Heart left ventricle (tissue), 13 donors: Measurements from ENCODE around the gene MRPL53.

Experiments
- POLR2A ChIP-seq, 2 donors: fragments of 450-650 bp; IDR thresholded peaks; one replicate each; pipeline ENCODE4 v1.6.1; 2017; ENCODE audit warnings: antibody characterized with exemption in 2 of 2, mild to moderate bottlenecking in 2 of 2, moderate library complexity in 2 of 2
- TF ChIP-seq, protein P1 (sequence below), 12 donors: fragments of 200-600 bp; sonication (generic) in 4 of 12; IDR thresholded peaks; one replicate each; pipeline versions ENCODE4 v1.5.0 to v1.8.0; 2018 to 2022; ENCODE audit warnings: antibody characterized with exemption in 12 of 12, mild to moderate bottlenecking in 5 of 12
- donor health status: ischemic (EF 13 %, LVEDD 7.1; RV severe dilation, severe dysfunction).
- donor health status: DM: no; HTN: yes; CAD: no.
- donor health status: DM: no; HTN: no; CAD: no.
- donor health status: ischemic (EF 25% LVEDD 6.9; RV normal size, moderate dysfunction).
- donor health status: ischemic (EF 25% LVEDD 5.7; RV mildly dilated, moderate dysfunction).
- donor health status: ischemic (EF 35%, LVEDD 5.7; RV mildly dilated, moderate dysfunction).
- donor health status: nonischemic (EF 11% LVEDD 7.7; RV severe dilation, severe dysfunction).
- donor health status: DM: yes; HTN: yes; CAD: no.
- donor health status: PGD.
- donor health status: ischemic (EF 29% LVEDD 5.4; RV normal size, mild dysfunction).
- donor health status: nonischemic (EF 23%, LVEDD 6.1; RV moderate dilation, normal function).

DNA sequence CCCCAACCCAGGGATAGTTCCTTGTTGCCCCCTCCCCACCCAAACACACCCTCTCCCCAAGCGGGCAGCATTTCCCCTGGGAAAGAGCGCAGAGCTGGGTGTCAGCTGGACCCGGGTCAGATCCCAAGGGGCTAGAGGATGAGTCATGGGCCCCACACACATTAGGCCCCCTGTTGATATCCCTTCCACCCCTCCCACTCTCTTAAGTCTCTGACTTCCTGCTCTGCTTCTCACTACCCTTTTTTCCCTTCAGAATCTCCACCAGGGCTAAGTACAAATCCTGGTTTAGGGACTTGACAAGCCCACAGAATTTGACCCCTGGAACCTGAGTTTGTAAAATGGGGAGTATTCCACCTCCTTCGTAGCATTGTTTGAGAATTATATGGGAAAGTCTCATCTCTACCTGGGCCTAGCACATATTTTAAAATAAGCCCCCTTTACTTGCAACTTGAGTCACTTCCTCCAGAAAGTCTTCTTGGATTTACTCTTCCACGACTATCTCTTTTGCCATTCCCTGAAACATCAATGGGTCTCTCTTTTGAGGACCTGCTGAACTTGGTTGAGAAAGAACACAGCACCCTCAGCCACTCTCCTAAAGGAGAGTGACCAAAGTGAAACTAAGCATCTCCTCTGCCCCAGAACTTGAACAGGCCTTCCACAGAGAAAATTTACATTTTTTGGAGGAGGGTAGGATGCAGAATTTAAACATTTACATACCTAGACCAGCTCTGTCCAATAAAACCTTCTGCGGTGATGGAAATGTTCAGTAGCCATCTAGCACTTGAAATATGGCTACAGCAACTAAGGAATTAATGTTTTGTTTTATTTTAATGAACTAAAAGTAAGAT is 35.4 kb downstream of the MRPL53 start:
- TF ChIP-seq, protein P1, sequence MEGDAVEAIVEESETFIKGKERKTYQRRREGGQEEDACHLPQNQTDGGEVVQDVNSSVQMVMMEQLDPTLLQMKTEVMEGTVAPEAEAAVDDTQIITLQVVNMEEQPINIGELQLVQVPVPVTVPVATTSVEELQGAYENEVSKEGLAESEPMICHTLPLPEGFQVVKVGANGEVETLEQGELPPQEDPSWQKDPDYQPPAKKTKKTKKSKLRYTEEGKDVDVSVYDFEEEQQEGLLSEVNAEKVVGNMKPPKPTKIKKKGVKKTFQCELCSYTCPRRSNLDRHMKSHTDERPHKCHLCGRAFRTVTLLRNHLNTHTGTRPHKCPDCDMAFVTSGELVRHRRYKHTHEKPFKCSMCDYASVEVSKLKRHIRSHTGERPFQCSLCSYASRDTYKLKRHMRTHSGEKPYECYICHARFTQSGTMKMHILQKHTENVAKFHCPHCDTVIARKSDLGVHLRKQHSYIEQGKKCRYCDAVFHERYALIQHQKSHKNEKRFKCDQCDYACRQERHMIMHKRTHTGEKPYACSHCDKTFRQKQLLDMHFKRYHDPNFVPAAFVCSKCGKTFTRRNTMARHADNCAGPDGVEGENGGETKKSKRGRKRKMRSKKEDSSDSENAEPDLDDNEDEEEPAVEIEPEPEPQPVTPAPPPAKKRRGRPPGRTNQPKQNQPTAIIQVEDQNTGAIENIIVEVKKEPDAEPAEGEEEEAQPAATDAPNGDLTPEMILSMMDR (IDR thresholded peaks at IDR 0.05), result no peak
- TF ChIP-seq POLR2A (IDR thresholded peaks at IDR 0.05), result no peak
